H9 (cell line): ENCODE results near the gene TAF9. TPM values are rescaled to one million over a fixed set of nuclear protein-coding genes. Genes with fewer than 3 reads are reported as not detected.

ENCODE experiments used
- DNase-seq: peaks from one replicate; pipeline ENCODE4 v3.0.0-alpha.2; 2017
- H2AFZ ChIP-seq: one replicate; pipeline ENCODE4 v1.6.1; 2013; ENCODE audit warnings: mild to moderate bottlenecking, low read length, control low read depth, moderate library complexity
- H2AK5ac ChIP-seq: 2 replicates; pipeline ENCODE4 v1.6.1; 2013; ENCODE audit warnings: low read length, control low read depth, mixed read lengths; ENCODE audit not compliant: insufficient read length
- H2BK120ac ChIP-seq: one replicate; pipeline ENCODE4 v1.6.1; 2013; ENCODE audit warnings: low read depth, mild to moderate bottlenecking, low read length, control low read depth, inconsistent platforms; ENCODE audit not compliant: poor library complexity, severe bottlenecking
- H2BK12ac ChIP-seq: 2 replicates; pipeline ENCODE4 v1.6.1; 2013; ENCODE audit warnings: low read length, control low read depth, mixed read lengths, low read depth; ENCODE audit not compliant: insufficient read length
- H2BK15ac ChIP-seq: 2 replicates; pipeline ENCODE4 v1.6.1; 2013; ENCODE audit warnings: low read depth, low read length, control low read depth
- H2BK20ac ChIP-seq: one replicate; pipeline ENCODE4 v1.6.1; 2013; ENCODE audit warnings: low read depth, mild to moderate bottlenecking, low read length, control low read depth, inconsistent platforms; ENCODE audit not compliant: poor library complexity, severe bottlenecking
- H2BK5ac ChIP-seq: 2 replicates; pipeline ENCODE4 v1.6.1; 2013; ENCODE audit warnings: low read length, control low read depth, mixed read lengths; ENCODE audit not compliant: insufficient read length
- H3K14ac ChIP-seq: 2 replicates; pipeline ENCODE4 v1.6.1; 2013; ENCODE audit warnings: low read length, control low read depth; ENCODE audit not compliant: insufficient read depth
- H3K18ac ChIP-seq: 2 replicates; pipeline ENCODE4 v1.6.1; 2013; ENCODE audit warnings: low read depth, mild to moderate bottlenecking, mixed read lengths, low read length, control low read depth; ENCODE audit not compliant: insufficient read length
- H3K23ac ChIP-seq: 2 replicates; pipeline ENCODE4 v1.6.1; 2013; ENCODE audit warnings: low read length, control low read depth, mixed read lengths, low read depth; ENCODE audit not compliant: insufficient read length
- H3K23me2 ChIP-seq: 2 replicates; pipeline ENCODE4 v1.6.1; 2013; ENCODE audit warnings: low read depth, mild to moderate bottlenecking, mixed read lengths, low read length, control low read depth; ENCODE audit not compliant: insufficient read length, poor library complexity, severe bottlenecking
- H3K27ac ChIP-seq: 2 replicates; pipeline ENCODE4 v1.5.1; 2013; ENCODE audit warnings: low read length, control low read depth, mixed read lengths, low read depth; ENCODE audit not compliant: insufficient read length
- H3K27me3 ChIP-seq: 2 replicates; pipeline ENCODE4 v1.6.1; 2013; ENCODE audit warnings: low read length, control low read depth, inconsistent platforms; ENCODE audit not compliant: insufficient read depth
- H3K4ac ChIP-seq: 2 replicates; pipeline ENCODE4 v1.6.1; 2013; ENCODE audit warnings: low read depth, mild to moderate bottlenecking, control low read depth, inconsistent platforms, low read length, moderate library complexity
- H3K4me1 ChIP-seq: 2 replicates; pipeline ENCODE4 v1.6.1; 2013; ENCODE audit warnings: low read length, control low read depth, inconsistent platforms; ENCODE audit not compliant: insufficient read depth
- H3K4me2 ChIP-seq: 2 replicates; pipeline ENCODE4 v1.6.1; 2013; ENCODE audit warnings: low read length, control low read depth, mixed read lengths; ENCODE audit not compliant: insufficient read length, insufficient read depth
- H3K56ac ChIP-seq: 2 replicates; pipeline ENCODE4 v1.6.1; 2013; ENCODE audit warnings: low read depth, mild to moderate bottlenecking, mixed read lengths, low read length, control low read depth; ENCODE audit not compliant: insufficient read length
- H3K79me1 ChIP-seq: 2 replicates; pipeline ENCODE4 v1.6.1; 2013; ENCODE audit warnings: low read depth, mild to moderate bottlenecking, moderate library complexity, low read length, control low read depth, inconsistent platforms; ENCODE audit not compliant: insufficient read depth, poor library complexity, severe bottlenecking
- H3K79me2 ChIP-seq: 2 replicates; pipeline ENCODE4 v1.6.1; 2013; ENCODE audit warnings: low read length, control low read depth, inconsistent platforms; ENCODE audit not compliant: insufficient read depth
- H3K9ac ChIP-seq: 2 replicates; pipeline ENCODE4 v1.6.1; 2013; ENCODE audit warnings: low read length, control low read depth, mixed read lengths; ENCODE audit not compliant: insufficient read length; ENCODE audit errors: extremely low read depth
- H3K9me3 ChIP-seq: one replicate; pipeline ENCODE4 v1.6.1; 2013; ENCODE audit warnings: low read depth, low read length, inconsistent platforms; ENCODE audit not compliant: control insufficient read depth
- H3T11ph ChIP-seq: one replicate; pipeline ENCODE4 v1.6.1; 2013; ENCODE audit warnings: mild to moderate bottlenecking, low read length, control low read depth, inconsistent platforms
- H4K20me1 ChIP-seq: one replicate; pipeline ENCODE4 v1.6.1; 2013; ENCODE audit not compliant: control insufficient read depth, insufficient read length, insufficient read depth
- H4K5ac ChIP-seq: 2 replicates; pipeline ENCODE4 v1.6.1; 2013; ENCODE audit warnings: low read depth, mild to moderate bottlenecking, mixed read lengths, low read length, control low read depth; ENCODE audit not compliant: insufficient read length
- H4K8ac ChIP-seq: replicated peaks from 2 replicates; pipeline ENCODE4 v1.6.1; 2013; ENCODE audit warnings: low read length, control low read depth, mixed read lengths, low read depth; ENCODE audit not compliant: insufficient read length
- H4K91ac ChIP-seq: 2 replicates; pipeline ENCODE4 v1.6.1; 2013; ENCODE audit warnings: low read depth, mild to moderate bottlenecking, moderate library complexity, mixed read lengths, low read length, control low read depth; ENCODE audit not compliant: insufficient read length
- H3K27ac Mint-ChIP-seq, 3 experiments: 2 replicates in 2 of 3; 3 replicates in 1 of 3; pipeline ENCODE4 v1.8.0; 2020 to 2021; ENCODE audit warnings: mixed read lengths in 3 of 3, mild to moderate bottlenecking in 1 of 3, moderate library complexity in 1 of 3
- H3K27me3 Mint-ChIP-seq: 2 replicates; pipeline ENCODE4 v1.8.0; 2021; ENCODE audit warnings: low read depth, mild to moderate bottlenecking, moderate library complexity, mixed read lengths
- H3K36me3 Mint-ChIP-seq, 3 experiments: 2 replicates in 2 of 3; 3 replicates in 1 of 3; pipeline ENCODE4 v1.8.0; 2020 to 2021; ENCODE audit warnings: low read depth in 3 of 3, mixed read lengths in 3 of 3; ENCODE audit not compliant: insufficient read depth in 1 of 3
- H3K4me1 Mint-ChIP-seq, 2 experiments: 2 replicates each; pipeline ENCODE4 v1.8.0; 2020; ENCODE audit warnings: mixed read lengths in 2 of 2
- H3K4me3 Mint-ChIP-seq, 2 experiments: 2 replicates in 1 of 2; 3 replicates in 1 of 2; pipeline ENCODE4 v1.8.0; 2020 to 2021; ENCODE audit warnings: mild to moderate bottlenecking in 2 of 2, mixed read lengths in 2 of 2, moderate library complexity in 1 of 2
- H3K9me3 Mint-ChIP-seq, 2 experiments: 2 replicates in 1 of 2; 3 replicates in 1 of 2; pipeline ENCODE4 v1.8.0; 2020; ENCODE audit warnings: mild to moderate bottlenecking in 2 of 2, mixed read lengths in 2 of 2, moderate library complexity in 1 of 2
- CTCF ChIP-seq: fragments of 200-600 bp; sonication (generic); conservative IDR thresholded peaks from 3 replicates; pipeline ENCODE4 v1.8.0; 2021; ENCODE audit warnings: antibody characterized with exemption, mild to moderate bottlenecking
- WGBS: extraction: QIAGEN DNeasy Blood & Tissue Kit; methylation state at CpG from one replicate; pipeline ENCODE4 v1.1.7; 2013; ENCODE audit warnings: missing lambda C conversion rate, low lambda C conversion rate, mixed read lengths; ENCODE audit not compliant: insufficient read length; ENCODE audit errors: extremely low coverage; 5-methylcytosine and 5-hydroxymethylcytosine counted together
- total RNA-seq: library from RNA; stranded (reverse); gene quantifications from 2 replicates; pipeline ENCODE4 v1.2.1, GENCODE V29; 2021

TAF9 gene
- total RNA-seq, 1 experiment from 2014 or later = 85.0 TPM

DNA sequence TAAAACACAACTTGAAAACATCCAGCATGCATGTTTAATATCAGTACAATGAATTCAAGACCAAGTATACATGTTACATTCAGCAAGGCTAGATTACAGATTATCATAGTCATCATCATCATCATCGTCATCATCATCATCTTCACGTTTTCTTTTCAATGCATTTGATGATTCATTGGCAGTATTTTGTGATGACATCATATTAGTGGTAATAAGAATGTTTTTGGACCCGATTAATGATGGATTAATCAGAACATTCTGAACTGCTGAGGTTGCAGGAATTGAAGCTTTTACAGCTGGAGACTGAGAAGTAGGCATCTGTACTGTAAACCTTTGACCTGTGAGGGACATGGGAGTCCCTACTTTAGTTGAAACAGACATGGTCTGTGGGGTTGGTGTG is 4.5 kb downstream of the TAF9 start:
- H3K79me1 ChIP-seq = no peaks in the 10 kb centered on the region

More for the DNA sequence above, 4.5 kb downstream of the TAF9 start:
- Mint-ChIP-seq H3K4me3 (no peak overlapping the region), H3K36me3 (peaks cover 21 to 33% (median 33%) of the 10 kb centered on the region in 3 experiments; a peak in 6 of 7 replicates), H3K27ac (no peak overlapping the region), H3K4me1 (peaks cover 6 to 12% of the 10 kb centered on the region in 2 experiments), H3K9me3 (no peaks in the 10 kb centered on the region), H3K27me3 (no peaks in the 10 kb centered on the region)
- no peaks in the 10 kb centered on the region for H3K27me3 ChIP-seq
- H3K23ac ChIP-seq = no peak overlapping the region
- no peak overlapping the region for H2BK5ac ChIP-seq
- no peak overlapping the region for H3K4ac ChIP-seq
- no peak overlapping the region for H2BK20ac ChIP-seq
- no peak overlapping the region for H2BK12ac ChIP-seq
- no peak overlapping the region for H4K8ac ChIP-seq
- H3K14ac ChIP-seq = no peak overlapping the region
- no peaks in the 10 kb centered on the region for H3K4me1 ChIP-seq
- no CpG with 5 or more reads among the region's 3 CpGs for WGBS
- TF ChIP-seq CTCF = no peak
- H2BK120ac ChIP-seq = no peak overlapping the region
- no peak overlapping the region for H2BK15ac ChIP-seq
- no peak overlapping the region for H3K27ac ChIP-seq
- peaks cover 29% of the 10 kb centered on the region; the same call in 1 of the 2 replicates for H3K79me2 ChIP-seq
- peaks cover 2% of the 10 kb centered on the region for H3K23me2 ChIP-seq
- H3K4me2 ChIP-seq = no peak overlapping the region
- no peak for DNase-seq
- H3K9ac ChIP-seq = no peak overlapping the region
- H4K91ac ChIP-seq = no peak overlapping the region
- no peak overlapping the region for H3T11ph ChIP-seq
- no peak overlapping the region for H3K18ac ChIP-seq
- H4K5ac ChIP-seq = no peak overlapping the region
- H2AFZ ChIP-seq = no peak overlapping the region
- peaks cover 3% of the 10 kb centered on the region for H4K20me1 ChIP-seq
- H3K9me3 ChIP-seq = no peaks in the 10 kb centered on the region
- no peak overlapping the region for H3K56ac ChIP-seq
- H2AK5ac ChIP-seq = no peak overlapping the region
